MM.1S (cell line): Measurements from ENCODE around the gene ZMYND12.
"Not testable (repeated sequence)": the region's sequence is repeated elsewhere in the genome, so short reads cannot be mapped to it uniquely, and the experiment has no call there.

ENCODE experiments used
- DNase-seq: peaks from one replicate; pipeline ENCODE4 v3.0.0-alpha.2; 2015
- H2AFZ ChIP-seq: fragments of 300-600 bp; sonication (generic); 2 replicates; pipeline ENCODE4 v1.6.0; 2016; ENCODE audit warnings: antibody characterized with exemption, low read length
- H3F3A ChIP-seq: fragments of 300-600 bp; sonication (generic); 2 replicates; pipeline ENCODE4 v1.6.1; 2016; ENCODE audit warnings: mild to moderate bottlenecking, antibody characterized with exemption, low read length, moderate library complexity, mixed read lengths; ENCODE audit not compliant: insufficient read depth
- H3K27ac ChIP-seq: fragments of 300-600 bp; sonication (generic); 2 replicates; pipeline ENCODE4 v1.5.1; 2016; ENCODE audit warnings: mild to moderate bottlenecking, low read length
- H3K27me3 ChIP-seq: fragments of 300-600 bp; sonication (generic); replicated peaks from 2 replicates; pipeline ENCODE4 v1.6.0; 2016; ENCODE audit warnings: low read length; ENCODE audit not compliant: insufficient read depth
- H3K36me3 ChIP-seq: fragments of 300-600 bp; sonication (generic); replicated peaks from 2 replicates; pipeline ENCODE4 v1.6.1; 2016; ENCODE audit warnings: mild to moderate bottlenecking, low read length, mixed read lengths; ENCODE audit not compliant: insufficient read depth
- H3K4me1 ChIP-seq: fragments of 300-600 bp; sonication (generic); 2 replicates; pipeline ENCODE4 v1.6.1; 2016; ENCODE audit warnings: low read length, mixed read lengths
- H3K4me2 ChIP-seq: fragments of 300-600 bp; sonication (generic); 2 replicates; pipeline ENCODE4 v1.6.0; 2016; ENCODE audit warnings: low read depth, low read length
- H3K4me3 ChIP-seq: fragments of 300-600 bp; sonication (generic); 2 replicates; pipeline ENCODE4 v1.5.1; 2016; ENCODE audit warnings: low read length, mixed read lengths
- H3K79me2 ChIP-seq: fragments of 300-600 bp; sonication (generic); 2 replicates; pipeline ENCODE4 v1.6.1; 2016; ENCODE audit warnings: mixed run types, low read length, mixed read lengths
- H3K9ac ChIP-seq: fragments of 300-600 bp; sonication (generic); 2 replicates; pipeline ENCODE4 v1.6.1; 2016; ENCODE audit warnings: low read length, mixed read lengths
- H3K9me2 ChIP-seq: fragments of 300-600 bp; sonication (generic); replicated peaks from 2 replicates; pipeline ENCODE4 v1.6.1; 2016; ENCODE audit warnings: mild to moderate bottlenecking, low read length, mixed read lengths; ENCODE audit not compliant: insufficient read depth
- H3K9me3 ChIP-seq: fragments of 300-600 bp; sonication (generic); replicated peaks from 2 replicates; pipeline ENCODE4 v1.6.1; 2016; ENCODE audit warnings: mild to moderate bottlenecking, low read length, mixed read lengths; ENCODE audit not compliant: insufficient read depth
- H4K20me1 ChIP-seq: fragments of 300-600 bp; sonication (generic); 2 replicates; pipeline ENCODE4 v1.6.1; 2016; ENCODE audit warnings: mild to moderate bottlenecking, low read length, moderate library complexity, mixed read lengths; ENCODE audit not compliant: insufficient read depth
- EZH2 ChIP-seq: fragments of 300-600 bp; sonication (generic); optimal IDR thresholded peaks from 2 replicates; pipeline ENCODE3; 2017; ENCODE audit warnings: low read depth, mild to moderate bottlenecking, antibody characterized with exemption, low read length, mixed read lengths
- EZH2phosphoT487 ChIP-seq: fragments of 300-600 bp; sonication (generic); IDR thresholded peaks from 2 replicates; pipeline ENCODE4 v1.6.1; 2018; ENCODE audit warnings: antibody characterized with exemption, low read length
- TF ChIP-seq, protein P1 (sequence below): fragments of 300-600 bp; sonication (generic); IDR thresholded peaks from 2 replicates; pipeline ENCODE4 v1.5.1; 2016; ENCODE audit warnings: antibody characterized with exemption, low read length, mixed read lengths

The ZMYND12 gene

DNA sequence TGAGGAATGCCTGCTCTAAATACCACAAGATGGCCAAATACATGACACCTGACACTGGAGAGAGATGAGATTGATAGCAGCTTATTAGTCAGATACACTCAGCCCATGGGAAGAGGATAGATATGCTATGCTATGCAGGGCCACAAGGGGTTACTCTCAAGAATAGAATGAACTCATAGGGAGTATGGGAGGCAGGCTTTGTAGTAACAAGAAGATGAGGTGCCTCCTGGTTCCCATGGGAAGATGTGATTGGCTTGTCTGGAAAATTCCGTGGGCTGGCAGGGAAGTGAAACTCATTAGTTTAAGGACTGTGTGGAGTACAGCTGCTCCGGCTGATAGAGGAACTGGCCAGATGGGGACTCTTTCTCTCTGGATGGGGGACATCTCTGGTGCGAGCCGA is 23.8 kb upstream of the ZMYND12 start:
- Histone ChIP-seq H3K4me3 (no peak overlapping the region), H3K9me2 (no peaks in the 10 kb centered on the region), H3F3A (no peaks in the 10 kb centered on the region), H2AFZ (no peak overlapping the region), H4K20me1 (no peaks in the 10 kb centered on the region), H3K27ac (no peak overlapping the region), H3K27me3 (no peaks in the 10 kb centered on the region), H3K4me2 (no peak overlapping the region), H3K36me3 (no peaks in the 10 kb centered on the region), H3K4me1 (peaks cover 4% of the 10 kb centered on the region; the same call in 1 of the 2 replicates), H3K9me3 (no peaks in the 10 kb centered on the region), H3K79me2 (no peaks in the 10 kb centered on the region), H3K9ac (no peak overlapping the region)
- TF ChIP-seq EZH2 (no peak), EZH2phosphoT487 (no peak)
- TF ChIP-seq, protein P1, sequence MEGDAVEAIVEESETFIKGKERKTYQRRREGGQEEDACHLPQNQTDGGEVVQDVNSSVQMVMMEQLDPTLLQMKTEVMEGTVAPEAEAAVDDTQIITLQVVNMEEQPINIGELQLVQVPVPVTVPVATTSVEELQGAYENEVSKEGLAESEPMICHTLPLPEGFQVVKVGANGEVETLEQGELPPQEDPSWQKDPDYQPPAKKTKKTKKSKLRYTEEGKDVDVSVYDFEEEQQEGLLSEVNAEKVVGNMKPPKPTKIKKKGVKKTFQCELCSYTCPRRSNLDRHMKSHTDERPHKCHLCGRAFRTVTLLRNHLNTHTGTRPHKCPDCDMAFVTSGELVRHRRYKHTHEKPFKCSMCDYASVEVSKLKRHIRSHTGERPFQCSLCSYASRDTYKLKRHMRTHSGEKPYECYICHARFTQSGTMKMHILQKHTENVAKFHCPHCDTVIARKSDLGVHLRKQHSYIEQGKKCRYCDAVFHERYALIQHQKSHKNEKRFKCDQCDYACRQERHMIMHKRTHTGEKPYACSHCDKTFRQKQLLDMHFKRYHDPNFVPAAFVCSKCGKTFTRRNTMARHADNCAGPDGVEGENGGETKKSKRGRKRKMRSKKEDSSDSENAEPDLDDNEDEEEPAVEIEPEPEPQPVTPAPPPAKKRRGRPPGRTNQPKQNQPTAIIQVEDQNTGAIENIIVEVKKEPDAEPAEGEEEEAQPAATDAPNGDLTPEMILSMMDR = no peak
- no peak for DNase-seq

DNA sequence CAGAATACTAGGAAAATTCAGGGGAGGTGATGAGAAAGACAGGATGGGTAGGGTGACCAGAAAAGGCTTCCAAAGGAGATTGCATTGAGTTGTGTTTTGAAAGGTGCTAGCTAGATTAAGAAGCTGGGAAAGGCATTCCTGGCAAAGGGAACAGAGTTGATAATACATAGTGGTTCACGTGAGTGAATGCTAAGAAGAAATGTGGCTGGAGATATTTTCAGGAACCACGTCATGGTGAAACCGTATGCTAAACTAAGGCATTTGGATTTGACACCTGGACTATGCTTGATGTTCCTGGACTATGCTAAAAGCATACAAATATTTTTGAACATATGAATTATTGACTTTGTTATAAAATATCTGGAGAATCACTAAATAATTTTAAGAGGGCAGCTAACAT is 22.0 kb upstream of the ZMYND12 start:
- no peak overlapping the region for H3K4me3 ChIP-seq
- TF ChIP-seq, protein P1 = no peak
- no peak for TF ChIP-seq EZH2
- TF ChIP-seq EZH2phosphoT487 = no peak
- H3K9ac ChIP-seq = no peak overlapping the region
- DNase-seq = no peak
- no peaks in the 10 kb centered on the region for H3K79me2 ChIP-seq
- no peaks in the 10 kb centered on the region for H3K27me3 ChIP-seq
- H3F3A ChIP-seq = no peaks in the 10 kb centered on the region
- no peak overlapping the region for H2AFZ ChIP-seq
- no peaks in the 10 kb centered on the region for H3K4me1 ChIP-seq
- H3K9me3 ChIP-seq = no peaks in the 10 kb centered on the region
- H3K9me2 ChIP-seq = no peaks in the 10 kb centered on the region
- no peak overlapping the region for H3K4me2 ChIP-seq
- H3K36me3 ChIP-seq = no peaks in the 10 kb centered on the region
- H3K27ac ChIP-seq = no peak overlapping the region
- H4K20me1 ChIP-seq = no peaks in the 10 kb centered on the region

GRCh38 chr1:42477354-42477753 is 21.5 kb upstream of the ZMYND12 start:
- not testable (repeated sequence) for H3F3A ChIP-seq, H3K4me1 ChIP-seq, H3K4me2 ChIP-seq, H3K27ac ChIP-seq, H3K4me3 ChIP-seq, DNase-seq, H3K9me2 ChIP-seq, H4K20me1 ChIP-seq, H3K36me3 ChIP-seq, H3K27me3 ChIP-seq, H2AFZ ChIP-seq, H3K9me3 ChIP-seq, H3K9ac ChIP-seq, H3K79me2 ChIP-seq

DNA sequence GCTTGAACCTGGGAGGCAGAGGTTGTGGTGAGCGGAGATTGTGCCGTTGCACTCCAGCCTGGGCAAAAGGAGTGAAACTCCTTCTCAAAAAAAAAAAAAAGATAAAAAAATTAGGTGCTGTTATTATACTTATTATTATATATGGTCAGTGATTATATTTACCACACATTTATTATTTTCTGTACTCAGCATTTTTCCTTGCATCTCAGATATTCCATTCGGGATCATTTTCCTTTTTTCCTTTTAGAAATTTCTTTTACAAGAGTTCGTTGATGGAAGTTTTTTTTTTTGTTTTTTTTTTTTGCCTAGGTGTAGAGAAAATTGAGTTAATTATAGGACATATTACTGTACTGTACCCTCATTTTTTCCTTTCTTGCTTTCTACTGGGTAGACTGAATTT is 20.8 kb upstream of the ZMYND12 start:
- no peaks in the 10 kb centered on the region for H3K9me3 ChIP-seq
- no peaks in the 10 kb centered on the region for H3K36me3 ChIP-seq

More for the DNA sequence above, 20.8 kb upstream of the ZMYND12 start:
- Histone ChIP-seq H3K79me2 (no peaks in the 10 kb centered on the region), H2AFZ (no peak overlapping the region), H4K20me1 (no peaks in the 10 kb centered on the region), H3K27ac (no peak overlapping the region), H3K9ac (no peak overlapping the region), H3K9me2 (no peaks in the 10 kb centered on the region), H3K27me3 (no peaks in the 10 kb centered on the region), H3K4me1 (no peaks in the 10 kb centered on the region), H3K4me3 (no peak overlapping the region), H3F3A (no peaks in the 10 kb centered on the region), H3K4me2 (no peak overlapping the region)
- DNase-seq = no peak
- no peak for TF ChIP-seq EZH2phosphoT487
- no peak for TF ChIP-seq EZH2
- TF ChIP-seq, protein P1 = no peak
